ENCODE data around the gene EFCAB10. TPM values are rescaled to one million over a fixed set of nuclear protein-coding genes. Genes with fewer than 3 reads are reported as not detected.
A peak's percentile ranks its signal among the peaks of the same experiment; 100 is the strongest.
"Not testable (repeated sequence)": the region's sequence is repeated elsewhere in the genome, so short reads cannot be mapped to it uniquely, and the experiment has no call there.

EFCAB10 gene
- total RNA-seq, 1 experiment from 2014 or later, result not detected

DNA sequence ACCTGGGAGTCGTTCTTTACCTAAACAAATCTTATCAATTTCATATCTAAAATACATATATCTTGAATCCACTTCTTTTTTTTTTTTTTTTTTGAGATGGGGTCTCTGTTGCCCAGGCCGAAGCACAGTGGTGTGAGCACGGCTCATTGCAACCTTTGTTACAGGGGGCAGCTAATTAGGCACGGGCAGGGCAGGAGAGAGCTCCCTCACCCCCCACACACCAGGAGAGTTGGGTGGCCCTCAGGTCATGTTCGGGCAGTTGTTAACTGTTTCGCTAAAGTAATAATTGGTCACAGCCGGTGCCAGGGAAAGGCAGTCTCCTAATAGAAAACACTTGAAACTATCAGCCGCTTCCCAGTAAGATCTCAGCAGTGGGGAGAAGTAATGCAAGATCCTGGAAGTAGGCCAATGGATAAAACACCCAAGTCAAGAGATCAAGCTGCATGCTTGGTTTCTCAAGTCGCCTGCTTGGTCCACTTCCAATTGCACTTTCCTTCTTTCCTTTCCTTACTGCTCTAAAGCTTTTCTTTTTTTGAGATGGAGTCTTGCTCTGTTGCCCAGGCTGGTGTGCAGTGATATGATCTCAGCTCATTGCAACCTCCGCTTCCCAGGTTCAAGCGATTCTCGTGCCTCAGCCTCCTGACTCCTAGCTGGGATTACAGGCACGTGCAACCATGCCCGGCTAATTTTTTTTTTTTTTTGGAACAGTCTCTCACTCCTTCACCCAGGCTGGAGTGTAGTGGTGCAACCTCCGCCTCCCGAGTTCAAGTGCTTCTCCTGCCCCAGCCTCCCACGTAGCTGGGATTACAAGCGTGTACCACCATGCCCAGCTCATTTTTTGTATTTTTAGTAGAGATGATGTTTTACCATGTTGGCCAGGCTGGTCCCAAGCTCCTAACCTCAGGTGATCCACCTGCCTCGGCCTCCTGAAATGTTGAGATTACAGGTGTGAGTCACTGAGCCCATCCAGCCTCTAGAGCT, 21.3 kb upstream of the EFCAB10 start:
- Histone ChIP-seq H3K4me1 (ENCODE audit: insufficient read depth, low read length, poor library complexity, severe bottlenecking) (no peaks in the 10 kb centered on the region), H3K27me3 (replicated peaks; ENCODE audit: insufficient read depth, low read depth, low read length, poor library complexity) (no peaks in the 10 kb centered on the region), H3K36me3 (ENCODE audit: insufficient read depth, low read length, poor library complexity, severe bottlenecking) (no peaks in the 10 kb centered on the region), H3K9me3 (ENCODE audit: low read depth, low read length, poor library complexity, severe bottlenecking) (no peaks in the 10 kb centered on the region), H3K27ac (ENCODE audit: low read depth, low read length, poor library complexity, severe bottlenecking) (no peak overlapping the region), H3K4me3 (ENCODE audit: low read depth, low read length, poor library complexity, severe bottlenecking) (no peak overlapping the region)
- TF ChIP-seq, protein P1, sequence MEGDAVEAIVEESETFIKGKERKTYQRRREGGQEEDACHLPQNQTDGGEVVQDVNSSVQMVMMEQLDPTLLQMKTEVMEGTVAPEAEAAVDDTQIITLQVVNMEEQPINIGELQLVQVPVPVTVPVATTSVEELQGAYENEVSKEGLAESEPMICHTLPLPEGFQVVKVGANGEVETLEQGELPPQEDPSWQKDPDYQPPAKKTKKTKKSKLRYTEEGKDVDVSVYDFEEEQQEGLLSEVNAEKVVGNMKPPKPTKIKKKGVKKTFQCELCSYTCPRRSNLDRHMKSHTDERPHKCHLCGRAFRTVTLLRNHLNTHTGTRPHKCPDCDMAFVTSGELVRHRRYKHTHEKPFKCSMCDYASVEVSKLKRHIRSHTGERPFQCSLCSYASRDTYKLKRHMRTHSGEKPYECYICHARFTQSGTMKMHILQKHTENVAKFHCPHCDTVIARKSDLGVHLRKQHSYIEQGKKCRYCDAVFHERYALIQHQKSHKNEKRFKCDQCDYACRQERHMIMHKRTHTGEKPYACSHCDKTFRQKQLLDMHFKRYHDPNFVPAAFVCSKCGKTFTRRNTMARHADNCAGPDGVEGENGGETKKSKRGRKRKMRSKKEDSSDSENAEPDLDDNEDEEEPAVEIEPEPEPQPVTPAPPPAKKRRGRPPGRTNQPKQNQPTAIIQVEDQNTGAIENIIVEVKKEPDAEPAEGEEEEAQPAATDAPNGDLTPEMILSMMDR (conservative IDR thresholded peaks at IDR 0.05; ENCODE audit: low read depth, low read length), result no peak
- no peak for TF ChIP-seq EZH2 (IDR thresholded peaks at IDR 0.05; ENCODE audit: borderline replicate concordance, low read depth, low read length, poor library complexity, severe bottlenecking)
- ChIA-PET CTCF (interaction anchor here (0.7 to 0.9 kb wide), 2 partner anchors 14 to 446 kb away, joined by 3 to 5 read pairs; no protein-coding TSS in a partner anchor), POLR2A (ENCODE audit: low non-redundant PET) (no interaction called here)
- intact Hi-C loops (cut with micrococcal nuclease; ENCODE audit: unreplicated experiment), result no loop called here
- no TSS peak for BruUV-seq (replicated peaks)
- DNase-seq (ENCODE audit: low spot score), result peak; percentile 30

DNA sequence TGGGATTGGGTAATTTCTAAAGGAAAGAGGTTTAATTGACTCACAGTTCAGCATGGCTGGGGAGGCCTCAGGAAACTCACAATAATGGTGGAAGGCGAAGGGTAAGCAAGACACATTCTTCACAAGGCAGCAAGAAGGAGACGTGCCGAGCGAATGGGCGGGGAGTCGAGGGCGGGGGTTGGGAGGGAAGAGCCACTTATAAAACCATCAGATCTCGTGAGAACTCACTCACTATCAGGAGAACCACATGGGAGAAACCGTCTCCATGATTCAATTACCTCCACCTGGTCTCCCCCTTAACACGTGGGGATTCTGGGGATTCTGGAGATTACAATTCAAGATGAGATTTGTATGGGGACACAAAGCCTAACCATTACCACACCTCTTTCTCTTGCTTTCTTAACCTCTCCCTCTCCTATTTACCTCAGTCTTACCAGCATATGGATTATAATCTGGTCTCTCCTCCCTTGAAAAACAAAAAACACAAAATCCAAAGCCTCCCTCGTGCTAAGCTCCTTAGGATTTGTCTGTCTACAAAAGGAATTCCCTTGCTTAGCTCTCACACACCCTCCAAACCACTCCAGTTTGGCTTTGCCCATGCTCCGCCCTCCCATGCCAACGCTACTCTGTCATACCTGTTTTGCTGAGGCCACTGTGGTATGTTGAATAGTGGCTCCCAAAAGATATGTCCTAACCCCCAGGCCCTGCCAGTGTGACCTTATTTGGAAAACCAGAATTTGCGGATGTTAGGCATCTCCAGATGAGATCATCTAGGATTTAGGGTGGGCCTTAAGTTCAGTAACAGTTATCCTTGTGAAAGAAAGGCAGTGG, 19.6 kb upstream of the EFCAB10 start:
- Histone ChIP-seq H3K4me3 (ENCODE audit: low read depth, low read length, poor library complexity, severe bottlenecking) (no peak overlapping the region), H3K9me3 (ENCODE audit: low read depth, low read length, poor library complexity, severe bottlenecking) (no peaks in the 10 kb centered on the region), H3K36me3 (ENCODE audit: insufficient read depth, low read length, poor library complexity, severe bottlenecking) (no peaks in the 10 kb centered on the region), H3K27me3 (replicated peaks; ENCODE audit: insufficient read depth, low read depth, low read length, poor library complexity) (no peaks in the 10 kb centered on the region), H3K4me1 (ENCODE audit: insufficient read depth, low read length, poor library complexity, severe bottlenecking) (no peaks in the 10 kb centered on the region), H3K27ac (ENCODE audit: low read depth, low read length, poor library complexity, severe bottlenecking) (no peak overlapping the region)
- TF ChIP-seq EZH2 (IDR thresholded peaks at IDR 0.05; ENCODE audit: borderline replicate concordance, low read depth, low read length, poor library complexity, severe bottlenecking), result no peak
- TF ChIP-seq, protein P1 (conservative IDR thresholded peaks at IDR 0.05; ENCODE audit: low read depth, low read length), result no peak
- no peak for DNase-seq (ENCODE audit: low spot score)
- ChIA-PET POLR2A (ENCODE audit: low non-redundant PET) (no interaction called here), CTCF (interaction anchor here (0.6 kb wide), 1 partner anchor 276 kb away, joined by 6 read pairs; no protein-coding TSS in a partner anchor)
- BruUV-seq (replicated peaks), result no TSS peak
- intact Hi-C loops (cut with micrococcal nuclease; ENCODE audit: unreplicated experiment), result no loop called here

DNA sequence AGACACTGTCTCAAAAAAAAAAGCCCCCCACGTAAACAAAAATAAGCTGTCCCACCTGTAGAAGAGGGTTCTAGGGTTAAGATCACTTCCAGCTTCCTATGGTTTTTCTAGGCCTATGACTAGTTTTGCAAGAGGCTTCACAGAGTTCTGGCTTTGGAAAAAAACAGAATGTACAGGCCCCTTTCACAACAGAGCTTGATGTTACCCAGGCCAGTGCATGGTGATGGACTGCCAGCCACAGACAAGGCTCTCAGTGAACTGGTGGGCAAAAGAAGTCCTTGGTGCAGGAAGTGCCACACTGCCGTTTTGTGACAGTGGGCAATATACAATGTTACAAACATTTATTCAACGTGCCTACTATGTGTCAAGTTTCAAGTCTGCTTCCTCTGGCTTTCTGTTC, 18.3 kb upstream of the EFCAB10 start:
- intact Hi-C loops (cut with micrococcal nuclease; ENCODE audit: unreplicated experiment), result no loop called here
- CTCF ChIA-PET, result no interaction called here
- no peak overlapping the region for H3K27ac ChIP-seq (ENCODE audit: low read depth, low read length, poor library complexity, severe bottlenecking)
- DNase-seq (ENCODE audit: low spot score), result no peak
- H3K9me3 ChIP-seq (ENCODE audit: low read depth, low read length, poor library complexity, severe bottlenecking), result no peaks in the 10 kb centered on the region
- BruUV-seq (replicated peaks), result no TSS peak
- no peaks in the 10 kb centered on the region for H3K36me3 ChIP-seq (ENCODE audit: insufficient read depth, low read length, poor library complexity, severe bottlenecking)
- no peaks in the 10 kb centered on the region for H3K4me1 ChIP-seq (ENCODE audit: insufficient read depth, low read length, poor library complexity, severe bottlenecking)
- POLR2A ChIA-PET (ENCODE audit: low non-redundant PET), result interaction anchor here (0.6 kb wide), 1 partner anchor 47 kb away, joined by 9 read pairs; no protein-coding TSS in a partner anchor
- no peaks in the 10 kb centered on the region for H3K27me3 ChIP-seq (replicated peaks; ENCODE audit: insufficient read depth, low read depth, low read length, poor library complexity)
- TF ChIP-seq, protein P1 (conservative IDR thresholded peaks at IDR 0.05; ENCODE audit: low read depth, low read length), result no peak
- no peak for TF ChIP-seq EZH2 (IDR thresholded peaks at IDR 0.05; ENCODE audit: borderline replicate concordance, low read depth, low read length, poor library complexity, severe bottlenecking)
- H3K4me3 ChIP-seq (ENCODE audit: low read depth, low read length, poor library complexity, severe bottlenecking), result no peak overlapping the region

DNA sequence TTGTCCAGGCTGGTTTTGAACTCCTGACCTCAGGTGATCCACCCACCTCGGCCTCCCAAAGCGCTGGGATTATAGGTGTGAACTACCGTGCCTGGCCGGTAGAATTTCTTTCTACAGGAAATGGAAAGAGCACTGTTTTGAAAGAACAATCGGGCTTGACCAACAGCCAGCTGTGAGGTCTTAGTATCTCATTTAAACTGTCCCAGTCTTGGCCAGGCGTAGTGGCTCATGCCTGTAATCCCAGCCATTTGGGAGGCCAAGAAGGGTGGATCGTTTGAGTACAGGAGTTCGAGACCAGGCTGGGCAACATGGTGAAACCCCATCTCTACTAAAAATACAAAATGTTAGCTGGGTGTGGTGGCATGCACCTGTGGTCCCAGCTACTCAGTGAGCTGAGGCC, 17.8 kb upstream of the EFCAB10 start:
- intact Hi-C loops (cut with micrococcal nuclease; ENCODE audit: unreplicated experiment); DNase-seq (ENCODE audit: low spot score); BruUV-seq (replicated peaks); H3K4me3 ChIP-seq (ENCODE audit: low read depth, low read length, poor library complexity, severe bottlenecking); H3K36me3 ChIP-seq (ENCODE audit: insufficient read depth, low read length, poor library complexity, severe bottlenecking); H3K27me3 ChIP-seq (replicated peaks; ENCODE audit: insufficient read depth, low read depth, low read length, poor library complexity); H3K9me3 ChIP-seq (ENCODE audit: low read depth, low read length, poor library complexity, severe bottlenecking); H3K4me1 ChIP-seq (ENCODE audit: insufficient read depth, low read length, poor library complexity, severe bottlenecking); H3K27ac ChIP-seq (ENCODE audit: low read depth, low read length, poor library complexity, severe bottlenecking); CTCF ChIA-PET: not testable (repeated sequence)
- POLR2A ChIA-PET (ENCODE audit: low non-redundant PET), result interaction anchor here (0.6 kb wide), 1 partner anchor 47 kb away, joined by 9 read pairs; no protein-coding TSS in a partner anchor
